Uterus (tissue), 4 donors: Measurements from ENCODE around the gene OR52N2. TPM values are rescaled to one million over a fixed set of nuclear protein-coding genes. Genes with fewer than 3 reads are reported as not detected.

ENCODE experiments used
- DNase-seq, 2 donors: peaks; one replicate each; pipeline ENCODE4 v3.0.0-alpha.2; 2019 to 2020
- H3K27ac ChIP-seq, 2 donors: fragments of 200-600 bp; sonication (generic); 1 replicate in 1 of 2; 2 replicates in 1 of 2; pipeline ENCODE4 v1.5.1; 2016 to 2018
- H3K27me3 ChIP-seq, 2 donors: fragments of 200-600 bp; sonication (generic); one replicate each; pipeline ENCODE4 v1.5.1; 2018 to 2019; ENCODE audit warnings: control low read depth in 1 of 2
- H3K36me3 ChIP-seq, 2 donors: fragments of 200-600 bp; sonication (generic); one replicate each; pipeline ENCODE4 v1.5.1; 2019; ENCODE audit warnings: control low read depth in 1 of 2
- H3K4me1 ChIP-seq, 2 donors: fragments of 200-600 bp; sonication (generic); one replicate each; pipeline ENCODE4 v1.5.1; 2018 to 2019; ENCODE audit warnings: control low read depth in 1 of 2
- H3K4me3 ChIP-seq, 2 donors: fragments of 200-600 bp; sonication (generic); 1 replicate in 1 of 2; 2 replicates in 1 of 2; pipeline ENCODE4 v1.5.1; 2018 to 2019; ENCODE audit warnings: mild to moderate bottlenecking in 1 of 2
- H3K9me3 ChIP-seq, 2 donors: fragments of 200-600 bp; sonication (generic); one replicate each; pipeline ENCODE4 v1.5.1; 2019; ENCODE audit warnings: control low read depth in 1 of 2
- POLR2A ChIP-seq, 2 donors: fragments of 450-650 bp; IDR thresholded peaks; one replicate each; pipeline ENCODE4 v1.6.1; 2016; ENCODE audit warnings: antibody characterized with exemption in 2 of 2, mild to moderate bottlenecking in 1 of 2, moderate library complexity in 1 of 2
- intact Hi-C: fragments of 100-400 bp; cut with DNase I; formaldehyde crosslinking; loops from one replicate; pipeline ENCODE4 v1.15.1; 2023; ENCODE audit warnings: low total_unique reads
- total RNA-seq, 4 donors: library from RNA; depleted of rRNA in 3 of 4; stranded (reverse); fragments of >200 nt in 3 of 4; gene quantifications; one replicate each; pipeline versions ENCODE4 v1.1.0 to v1.2.4, GENCODE V29; 2014 to 2023
- TF ChIP-seq, protein P1 (sequence below), 4 experiments: fragments of 200-600 bp in 2 of 4; fragments of 450-650 bp in 2 of 4; sonication (generic) in 2 of 4; IDR thresholded peaks; one replicate each; pipeline ENCODE4 v1.5.1; 2016 to 2019; ENCODE audit warnings: antibody characterized with exemption in 4 of 4, mild to moderate bottlenecking in 2 of 4, moderate library complexity in 1 of 4
- donor health status: DM: yes; HTN: yes; CAD: no.

The OR52N2 gene
- total RNA-seq, 4 donors from 2014 or later = not detected

DNA sequence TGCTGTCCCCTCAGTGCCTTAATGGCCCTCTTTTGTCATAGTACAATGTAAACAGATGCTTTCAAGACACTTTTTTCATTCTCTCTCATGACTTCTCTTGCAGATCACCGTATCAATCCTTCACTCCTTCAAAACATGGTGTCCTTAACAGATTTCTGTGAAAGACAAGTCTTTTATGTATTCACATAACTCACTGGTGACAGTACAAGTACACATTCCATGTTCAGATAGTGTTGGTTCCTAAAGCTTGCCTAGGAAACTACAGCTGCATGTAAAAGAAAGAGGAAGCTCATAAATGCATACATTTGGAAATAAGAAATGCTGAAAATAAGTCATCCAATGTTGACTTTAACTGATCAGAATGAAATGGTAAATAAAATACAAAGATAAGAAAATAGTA is 38.0 kb downstream of the OR52N2 start:
- H3K27me3 ChIP-seq = no peaks in the 10 kb centered on the region
- intact Hi-C loops = no loop called here

DNA sequence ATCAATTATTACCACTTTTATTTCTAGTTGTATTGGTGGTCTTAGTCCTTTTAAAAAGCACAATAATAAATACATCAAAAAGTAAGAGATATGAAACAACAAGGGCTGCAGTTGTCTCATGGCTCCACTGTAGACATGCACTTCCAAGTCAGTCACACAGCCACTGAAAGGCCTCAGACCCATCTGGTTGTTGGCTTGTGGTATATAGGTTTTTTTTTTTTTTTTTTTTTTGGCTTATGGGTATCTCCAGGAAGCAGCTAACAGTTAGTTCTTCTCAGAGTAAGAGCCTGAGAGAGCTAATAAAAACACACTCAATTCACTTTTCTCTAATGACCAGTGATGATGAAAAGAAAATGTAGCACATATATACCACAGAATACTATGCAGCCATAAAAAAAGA is 39.0 kb downstream of the OR52N2 start:
- H3K27me3 ChIP-seq = no peaks in the 10 kb centered on the region

More for the DNA sequence above, 38.0 kb downstream of the OR52N2 start:
- Histone ChIP-seq H3K27ac (no peak overlapping the region), H3K4me3 (no peak overlapping the region), H3K4me1 (no peaks in the 10 kb centered on the region), H3K36me3 (no peaks in the 10 kb centered on the region), H3K9me3 (no peaks in the 10 kb centered on the region)
- DNase-seq = no peak
- TF ChIP-seq, protein P1, sequence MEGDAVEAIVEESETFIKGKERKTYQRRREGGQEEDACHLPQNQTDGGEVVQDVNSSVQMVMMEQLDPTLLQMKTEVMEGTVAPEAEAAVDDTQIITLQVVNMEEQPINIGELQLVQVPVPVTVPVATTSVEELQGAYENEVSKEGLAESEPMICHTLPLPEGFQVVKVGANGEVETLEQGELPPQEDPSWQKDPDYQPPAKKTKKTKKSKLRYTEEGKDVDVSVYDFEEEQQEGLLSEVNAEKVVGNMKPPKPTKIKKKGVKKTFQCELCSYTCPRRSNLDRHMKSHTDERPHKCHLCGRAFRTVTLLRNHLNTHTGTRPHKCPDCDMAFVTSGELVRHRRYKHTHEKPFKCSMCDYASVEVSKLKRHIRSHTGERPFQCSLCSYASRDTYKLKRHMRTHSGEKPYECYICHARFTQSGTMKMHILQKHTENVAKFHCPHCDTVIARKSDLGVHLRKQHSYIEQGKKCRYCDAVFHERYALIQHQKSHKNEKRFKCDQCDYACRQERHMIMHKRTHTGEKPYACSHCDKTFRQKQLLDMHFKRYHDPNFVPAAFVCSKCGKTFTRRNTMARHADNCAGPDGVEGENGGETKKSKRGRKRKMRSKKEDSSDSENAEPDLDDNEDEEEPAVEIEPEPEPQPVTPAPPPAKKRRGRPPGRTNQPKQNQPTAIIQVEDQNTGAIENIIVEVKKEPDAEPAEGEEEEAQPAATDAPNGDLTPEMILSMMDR (IDR thresholded peaks at IDR 0.05) = no peak
- no peak for TF ChIP-seq POLR2A (IDR thresholded peaks at IDR 0.05)

DNA sequence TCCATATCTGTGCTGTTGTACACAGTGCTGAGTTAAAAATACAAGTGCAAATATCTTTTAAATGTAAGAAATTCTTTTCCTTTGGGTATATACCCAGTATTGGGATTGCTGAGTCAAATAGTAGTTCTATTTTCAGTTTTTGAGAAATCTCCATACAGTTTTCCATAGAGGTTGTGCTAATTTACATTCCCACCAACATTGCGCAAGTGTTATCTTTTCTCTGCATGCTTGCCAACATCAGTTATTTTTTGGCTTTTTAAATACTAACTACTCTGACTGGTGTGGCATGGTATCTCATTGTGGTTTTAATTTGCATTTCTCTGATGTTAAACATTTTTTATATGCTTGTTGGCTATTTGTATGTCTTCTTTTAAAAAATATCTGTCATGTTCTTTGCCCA is 42.3 kb downstream of the OR52N2 start:
- H3K4me1 ChIP-seq = no peaks in the 10 kb centered on the region

More for the DNA sequence above, 39.0 kb downstream of the OR52N2 start:
- Histone ChIP-seq H3K27ac (no peak overlapping the region), H3K9me3 (no peaks in the 10 kb centered on the region), H3K4me3 (no peak overlapping the region), H3K36me3 (no peaks in the 10 kb centered on the region), H3K4me1 (no peaks in the 10 kb centered on the region)
- intact Hi-C loops = no loop called here
- TF ChIP-seq, protein P1 (IDR thresholded peaks at IDR 0.05) = no peak
- no peak for TF ChIP-seq POLR2A (IDR thresholded peaks at IDR 0.05)
- no peak for DNase-seq

DNA sequence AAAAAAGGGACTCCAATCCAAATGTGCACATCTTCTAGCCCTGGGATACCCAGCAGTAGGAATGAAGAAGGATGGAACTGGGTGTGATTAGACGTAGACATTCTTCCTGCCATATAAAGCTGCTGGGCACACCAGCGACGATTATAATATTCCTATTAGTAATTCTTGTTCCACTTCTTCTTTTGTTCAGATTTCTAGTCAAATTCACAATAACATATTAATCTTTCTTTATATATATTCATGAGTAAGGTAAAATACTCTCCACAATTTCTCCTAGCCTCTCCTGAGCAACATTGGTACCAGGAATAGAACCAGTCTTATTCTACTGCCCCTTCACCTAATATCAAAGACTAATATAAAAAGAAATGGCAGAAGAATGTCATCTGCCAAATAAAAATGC is 48.9 kb downstream of the OR52N2 start, which contains the start of gene OR52E8:
OR52E8 (minus strand) TSS at position 101 of the 400 bp plus-strand sequence; CDS start at position 101, 0 bp downstream.
- Histone ChIP-seq H3K27ac (no peak within 1 kb of the TSS), H3K27me3 (no peaks in the 10 kb centered on the region), H3K36me3 (no peaks in the 10 kb centered on the region), H3K4me1 (no peaks in the 10 kb centered on the region), H3K4me3 (no peak within 1 kb of the TSS), H3K9me3 (no peaks in the 10 kb centered on the region)
- no peak for TF ChIP-seq POLR2A (IDR thresholded peaks at IDR 0.05)
- TF ChIP-seq, protein P1 (IDR thresholded peaks at IDR 0.05) = no peak
- intact Hi-C loops = no loop called here
- DNase-seq = no peak

More for the DNA sequence above, 42.3 kb downstream of the OR52N2 start:
- TF ChIP-seq, protein P1 (IDR thresholded peaks at IDR 0.05) = no peak
- no peak for TF ChIP-seq POLR2A (IDR thresholded peaks at IDR 0.05)
- no peak overlapping the region for H3K4me3 ChIP-seq
- DNase-seq = no peak
- H3K27ac ChIP-seq = no peak overlapping the region
- no peaks in the 10 kb centered on the region for H3K9me3 ChIP-seq
- H3K36me3 ChIP-seq = no peaks in the 10 kb centered on the region
- H3K27me3 ChIP-seq = no peaks in the 10 kb centered on the region
- intact Hi-C loops = no loop called here

DNA sequence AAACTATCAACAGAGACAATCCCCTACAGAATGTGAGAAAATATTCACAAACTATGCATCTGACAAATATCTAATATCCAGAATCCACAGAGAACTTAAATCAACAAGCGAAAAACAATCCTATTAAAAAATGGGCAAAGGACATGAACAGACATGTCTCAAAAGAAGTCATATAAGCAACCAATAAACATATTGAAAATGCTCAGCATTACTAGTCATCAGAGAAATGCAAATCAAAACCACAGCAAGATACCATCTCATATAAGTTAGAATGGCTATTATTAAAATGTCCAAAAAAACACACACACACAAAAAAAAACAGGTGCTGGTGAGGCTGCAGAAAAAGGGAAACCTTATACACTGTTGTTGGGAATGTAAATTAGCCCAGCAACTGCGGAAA is 57.1 kb downstream of the OR52N2 start:
- no peak for DNase-seq
- Histone ChIP-seq H3K4me1 (no peaks in the 10 kb centered on the region), H3K27ac (no peak overlapping the region), H3K36me3 (no peaks in the 10 kb centered on the region), H3K9me3 (no peaks in the 10 kb centered on the region), H3K27me3 (no peaks in the 10 kb centered on the region), H3K4me3 (no peak overlapping the region)
- no peak for TF ChIP-seq POLR2A (IDR thresholded peaks at IDR 0.05)
- TF ChIP-seq, protein P1 (IDR thresholded peaks at IDR 0.05) = no peak
- intact Hi-C loops = no loop called here

Other genes with a start within 250 kb of the OR52N2 start
- not detected for gene OR52B6, start 228.0 kb upstream of the OR52N2 start, total RNA-seq
- gene TRIM6, start 212.3 kb upstream of the OR52N2 start, total RNA-seq = 10 to 100 TPM in 1 of 4 donors, 1 to 10 TPM in 3; 4.3 to 11.5 (median 7.2) TPM
- gene TRIM34, start 183.9 kb upstream of the OR52N2 start, total RNA-seq = 10 to 100 TPM in 1 of 4 donors, 1 to 10 TPM in 3; 1.5 to 12.2 (median 6.0) TPM
- gene TRIM5, start 123.8 kb upstream of the OR52N2 start, total RNA-seq = 10 to 100 TPM in 3 of 4 donors, 1 to 10 TPM in 1; 4.4 to 50.4 (median 37.4) TPM
- 10 to 100 TPM; 10.9 to 64.8 (median 25.4) TPM for gene TRIM22, start 119.1 kb upstream of the OR52N2 start, total RNA-seq
- under 1 TPM in 1 of 4 donors, not detected in 3; 0.79 TPM for gene OR56B1, start 72.5 kb upstream of the OR52N2 start, total RNA-seq
- gene OR52N4, start 54.7 kb upstream of the OR52N2 start, total RNA-seq = 1 to 10 TPM in 1 of 4 donors, not detected in 3; 1.9 TPM
- gene OR52N5, start 25.6 kb upstream of the OR52N2 start, total RNA-seq = under 1 TPM in 1 of 4 donors, not detected in 3; 0.14 TPM
- under 1 TPM in 1 of 4 donors, not detected in 3; 0.07 TPM for gene OR52N1, start 17.7 kb upstream of the OR52N2 start, total RNA-seq
- gene OR52E6, start 33.0 kb downstream of the OR52N2 start, total RNA-seq = not detected
- not detected for gene OR52E8, start 48.8 kb downstream of the OR52N2 start, total RNA-seq
- not detected for gene OR52E4, start 71.7 kb downstream of the OR52N2 start, total RNA-seq
- gene OR52E5, start 84.3 kb downstream of the OR52N2 start, total RNA-seq = not detected
- not detected for gene OR56A3, start 133.3 kb downstream of the OR52N2 start, total RNA-seq
- not detected for gene OR56A5, start 159.6 kb downstream of the OR52N2 start, total RNA-seq
- not detected for gene OR52L1, start 178.1 kb downstream of the OR52N2 start, total RNA-seq
- gene OR56A4, start 198.0 kb downstream of the OR52N2 start, total RNA-seq = not detected
- gene OR56A1, start 221.8 kb downstream of the OR52N2 start, total RNA-seq = under 1 TPM in 2 of 4 donors, not detected in 2; 0.07 to 0.12 TPM